Keratinocyte (primary cell): ENCODE measurements around the gene DDT.
"Not testable (repeated sequence)": the region's sequence is repeated elsewhere in the genome, so short reads cannot be mapped to it uniquely, and the experiment has no call there.

Experiments
- CTCF ChIP-seq, 3 experiments: IDR thresholded peaks in 1 of 3; conservative IDR thresholded peaks in 1 of 3; optimal IDR thresholded peaks in 1 of 3; 2 replicates in 2 of 3; 3 replicates in 1 of 3; pipeline versions ENCODE3 to v1.5.1; 2011; ENCODE audit warnings: low read length in 3 of 3, mild to moderate bottlenecking in 3 of 3, moderate library complexity in 2 of 3, control low read depth in 1 of 3, inconsistent platforms in 1 of 3; ENCODE audit not compliant: insufficient read depth in 2 of 3; ENCODE audit errors: extremely low read depth in 1 of 3
- EZH2 ChIP-seq: IDR thresholded peaks from one replicate; pipeline ENCODE4 v1.6.1; 2012; ENCODE audit warnings: inconsistent platforms, mild to moderate bottlenecking, low read length, moderate library complexity

- TF ChIP-seq CTCF (optimal IDR thresholded peaks at IDR 0.05 in 1 of 3, IDR thresholded peaks at IDR 0.05 in 1 of 3, conservative IDR thresholded peaks at IDR 0.05 in 1 of 3; ENCODE audit: extremely low read depth in 1 of 3, insufficient read depth in 2 of 3, low read length in 3 of 3); EZH2: not testable (repeated sequence)
These were observed 5.5 kb upstream of the DDT start, which contains the start of gene GSTT2 for GRCh38 chr22:23979557-23980240.
